Measurements from ENCODE around the gene UNC45A.
A peak's percentile ranks its signal among the peaks of the same experiment; 100 is the strongest.
"Not testable (repeated sequence)": the region's sequence is repeated elsewhere in the genome, so short reads cannot be mapped to it uniquely, and the experiment has no call there.

Gene UNC45A

DNA sequence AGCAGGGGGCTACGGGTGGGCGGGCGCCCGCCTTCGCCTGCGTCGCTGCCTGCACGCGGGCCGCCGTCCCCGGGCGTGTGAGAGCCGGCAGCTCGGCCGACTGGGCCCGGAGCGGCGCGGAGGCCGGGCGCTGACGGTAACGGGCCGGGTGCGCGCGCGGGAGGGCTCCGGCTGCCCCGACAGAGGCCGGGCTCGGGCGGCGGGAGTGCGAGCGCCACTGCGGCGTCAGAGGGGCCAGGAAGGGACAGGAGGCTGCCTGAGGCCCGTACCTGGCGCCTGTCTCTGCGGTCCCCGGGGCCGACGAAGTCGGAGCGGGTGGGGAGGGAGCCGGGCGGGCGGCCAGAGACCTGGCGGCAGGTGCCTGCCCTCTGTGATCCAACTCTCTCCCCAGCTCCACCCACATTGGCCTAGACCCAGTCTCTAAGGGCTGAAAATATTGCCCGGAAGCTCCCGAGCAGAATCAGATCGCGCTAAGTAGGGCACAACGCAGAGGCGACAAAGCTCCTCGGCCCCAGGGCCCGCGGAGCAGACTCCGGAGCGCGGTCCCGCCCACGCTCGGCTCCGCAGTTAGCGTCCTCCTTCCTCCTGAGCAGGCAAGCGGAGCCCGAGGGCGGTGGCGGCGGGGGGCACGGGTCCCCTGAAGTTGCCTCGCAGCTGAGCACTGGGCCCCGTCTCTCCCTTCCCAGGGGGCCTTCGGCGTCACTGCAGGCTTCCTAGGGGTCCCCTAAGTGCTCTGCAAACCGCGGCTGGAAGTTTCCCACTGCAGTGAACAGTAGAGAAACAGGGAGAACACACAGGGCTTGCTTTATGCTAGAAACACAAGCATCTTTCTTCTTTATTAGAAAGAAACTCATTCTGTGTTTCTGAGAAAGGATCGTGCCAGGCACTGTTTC, 32.0 kb upstream of the UNC45A start, which contains the start of gene MAN2A2:
Gene MAN2A2 (plus strand): TSS at position 463 of the 893 bp plus-strand sequence. CDS start 906 bp downstream, outside the sequence.
- DNase-seq = peak; percentile 76 to 84

DNA sequence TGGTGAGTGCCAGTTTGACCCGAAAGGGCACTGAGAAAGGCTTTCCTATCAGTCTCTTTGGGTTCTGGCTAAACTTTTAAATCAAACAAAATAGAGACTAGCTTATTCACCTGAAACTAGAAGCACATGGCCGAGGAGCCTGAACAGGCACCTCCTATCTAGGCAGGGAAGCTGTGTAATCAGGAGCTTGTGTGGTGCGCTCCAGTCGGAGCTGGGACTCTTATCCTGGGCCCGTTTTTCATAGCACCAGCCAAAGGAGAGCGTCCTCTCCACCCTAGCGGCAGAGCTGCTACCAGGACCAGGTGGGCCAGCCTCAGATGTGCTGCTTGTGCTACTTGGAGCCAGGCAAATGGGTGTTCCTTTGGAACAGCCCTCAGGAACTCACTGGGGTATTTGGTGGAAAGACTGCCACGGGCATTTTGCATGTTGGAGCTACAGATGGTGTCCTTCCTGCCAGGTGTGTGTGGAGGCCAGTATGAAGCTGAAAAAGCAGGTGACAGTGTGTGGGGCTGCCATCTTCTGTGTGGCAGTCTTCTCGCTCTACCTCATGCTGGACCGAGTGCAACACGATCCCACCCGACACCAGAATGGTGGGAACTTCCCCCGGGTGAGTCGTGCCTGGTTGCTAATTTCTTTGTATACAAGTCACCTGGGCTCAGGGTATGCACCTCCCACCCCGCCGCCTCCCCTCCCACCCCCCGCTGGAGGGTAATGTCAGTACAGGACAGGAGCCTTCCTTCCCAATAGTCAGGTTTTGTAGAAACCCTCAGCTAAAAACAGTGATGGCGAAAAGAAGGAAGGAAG, 31.1 kb upstream of the UNC45A start:
- no peak for DNase-seq

DNA sequence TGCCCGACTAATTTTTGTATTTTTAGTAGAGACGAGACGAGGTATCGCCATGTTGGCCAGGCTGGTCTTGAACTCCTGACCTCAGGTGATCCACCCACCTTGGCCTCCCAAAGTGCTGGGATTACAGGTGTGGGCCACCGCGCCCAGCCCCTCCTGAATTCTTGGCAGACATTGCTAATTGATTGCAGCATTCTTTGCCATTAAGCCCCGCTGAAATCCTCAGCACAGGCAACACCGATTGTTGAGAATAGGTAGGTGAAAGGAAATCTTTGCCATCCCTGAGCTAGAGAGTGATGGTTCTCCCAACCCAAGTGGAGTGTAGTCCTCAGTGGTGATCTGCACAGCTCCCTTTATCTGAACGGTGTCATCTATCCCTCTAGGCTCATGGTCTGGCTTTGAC, 30.3 kb upstream of the UNC45A start:
- no peak for DNase-seq

DNA sequence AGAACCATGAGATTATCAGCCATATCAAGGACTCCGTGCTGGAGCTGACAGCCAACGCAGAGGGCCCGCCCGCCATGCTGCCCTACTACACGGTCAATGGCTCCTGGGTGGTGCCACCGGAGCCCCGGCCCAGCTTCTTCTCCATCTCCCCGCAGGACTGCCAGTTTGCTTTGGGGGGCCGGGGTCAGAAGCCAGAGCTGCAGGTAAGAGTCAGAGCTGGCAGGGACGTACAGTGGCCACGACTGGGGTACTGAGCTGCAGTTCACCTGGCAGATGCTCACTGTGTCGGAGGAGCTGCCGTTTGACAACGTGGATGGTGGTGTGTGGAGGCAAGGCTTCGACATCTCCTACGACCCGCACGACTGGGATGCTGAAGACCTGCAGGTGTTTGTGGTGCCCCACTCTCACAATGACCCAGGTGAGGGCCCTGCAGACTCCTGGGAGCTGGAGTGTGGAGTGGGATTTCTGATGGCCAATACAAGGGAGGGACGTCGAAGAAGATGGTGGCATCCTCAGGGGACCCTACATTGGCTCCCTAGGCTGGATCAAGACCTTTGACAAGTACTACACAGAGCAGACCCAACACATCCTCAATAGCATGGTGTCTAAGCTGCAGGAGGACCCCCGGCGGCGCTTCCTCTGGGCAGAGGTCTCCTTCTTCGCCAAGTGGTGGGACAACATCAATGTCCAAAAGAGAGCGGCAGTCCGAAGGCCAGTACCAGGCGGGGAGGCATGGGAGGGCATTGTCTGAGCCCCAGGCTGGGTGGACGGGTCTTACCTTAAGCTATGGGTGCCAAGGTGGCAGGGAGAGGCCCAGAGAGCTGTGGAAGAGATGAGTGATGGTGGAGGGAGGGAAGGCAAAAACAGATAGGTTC, 29.5 kb upstream of the UNC45A start:
- DNase-seq = no peak

DNA sequence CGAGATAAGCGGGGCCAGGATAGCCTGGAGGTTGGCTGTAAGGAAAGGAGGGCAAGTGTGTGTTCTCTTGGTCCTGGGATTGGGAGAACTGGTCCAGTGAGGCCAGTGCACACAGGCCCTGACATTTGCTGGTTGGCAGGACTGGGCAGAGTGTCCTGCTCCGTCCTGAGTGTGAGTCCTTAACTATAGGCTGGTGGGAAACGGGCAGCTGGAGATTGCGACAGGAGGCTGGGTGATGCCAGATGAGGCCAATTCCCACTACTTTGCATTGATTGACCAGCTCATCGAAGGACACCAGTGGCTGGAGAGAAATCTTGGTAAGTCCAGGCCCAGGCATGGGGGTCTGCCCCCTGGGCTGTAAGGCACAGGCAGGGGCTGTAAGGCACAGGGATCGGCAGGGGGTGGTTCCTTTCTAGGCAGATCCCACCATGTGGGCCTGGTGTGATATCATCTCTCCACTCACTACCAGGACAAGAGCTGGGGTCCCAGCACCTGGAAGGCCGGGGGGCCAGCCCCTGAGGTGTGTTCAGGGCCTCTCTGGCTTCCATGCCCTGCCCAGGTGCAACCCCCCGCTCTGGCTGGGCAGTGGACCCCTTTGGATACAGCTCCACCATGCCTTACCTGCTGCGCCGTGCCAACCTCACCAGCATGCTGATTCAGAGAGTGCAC, 28.8 kb upstream of the UNC45A start:
- DNase-seq = no peak

DNA sequence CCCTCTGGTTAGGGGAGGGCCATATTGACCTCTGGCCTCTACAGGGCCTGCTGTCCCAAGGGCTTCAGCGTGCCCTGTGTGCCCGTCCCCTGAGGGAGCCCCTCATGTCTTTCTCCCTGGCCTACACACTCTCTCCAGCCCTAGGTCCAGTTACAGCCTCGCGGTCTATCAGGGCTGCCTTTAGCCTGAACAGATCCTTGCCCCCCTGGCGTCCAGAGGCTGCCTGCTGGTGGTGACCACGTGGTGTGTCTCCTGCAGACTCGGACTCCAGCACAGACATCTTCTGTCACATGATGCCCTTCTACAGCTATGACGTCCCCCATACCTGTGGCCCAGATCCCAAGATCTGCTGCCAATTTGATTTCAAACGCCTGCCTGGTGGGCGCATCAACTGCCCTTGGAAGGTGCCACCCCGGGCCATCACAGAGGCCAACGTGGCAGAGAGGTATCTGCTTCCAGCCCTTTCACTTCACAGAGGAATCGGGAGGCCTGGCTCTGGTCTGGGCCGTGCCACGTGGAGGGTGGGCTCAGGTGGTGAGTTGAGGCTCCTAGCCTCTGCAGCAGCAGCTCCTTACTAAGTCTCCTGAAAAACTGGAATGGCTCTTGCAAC, 27.9 kb upstream of the UNC45A start:
- no peak for DNase-seq

DNA sequence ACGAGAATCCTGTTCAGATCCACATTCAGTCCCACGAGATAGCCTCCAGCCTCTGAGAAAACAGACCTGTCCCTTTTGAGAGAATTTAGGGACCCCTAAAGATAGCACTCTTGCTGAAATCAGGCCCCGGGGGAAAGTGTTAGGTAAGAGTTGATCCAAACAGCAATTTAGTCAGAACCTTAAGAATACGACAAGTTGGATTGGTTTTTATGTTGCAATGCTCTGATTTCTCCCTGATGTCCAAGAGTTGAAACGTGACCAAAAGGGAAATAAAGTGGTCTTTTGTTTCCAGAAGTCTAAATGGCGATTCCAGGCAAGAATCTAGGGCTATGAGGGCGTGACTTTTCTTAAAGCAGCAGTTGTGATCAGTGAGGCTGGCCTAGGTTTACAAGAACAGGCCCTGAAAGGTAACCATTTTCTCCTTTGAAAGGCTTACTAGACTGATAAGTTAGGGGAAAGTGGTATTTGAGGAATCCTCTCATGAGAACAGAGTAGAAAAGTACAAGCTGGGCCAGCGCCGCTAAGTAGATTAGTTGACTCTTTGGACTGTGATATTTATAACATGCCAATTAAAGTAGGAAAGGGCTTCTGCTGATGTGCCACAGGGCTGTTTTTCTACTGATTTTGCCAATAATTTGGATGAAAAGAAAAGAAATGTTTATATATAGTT, 27.1 kb upstream of the UNC45A start:
- peak in 1 of 2 donors; percentile 21 for DNase-seq

DNA sequence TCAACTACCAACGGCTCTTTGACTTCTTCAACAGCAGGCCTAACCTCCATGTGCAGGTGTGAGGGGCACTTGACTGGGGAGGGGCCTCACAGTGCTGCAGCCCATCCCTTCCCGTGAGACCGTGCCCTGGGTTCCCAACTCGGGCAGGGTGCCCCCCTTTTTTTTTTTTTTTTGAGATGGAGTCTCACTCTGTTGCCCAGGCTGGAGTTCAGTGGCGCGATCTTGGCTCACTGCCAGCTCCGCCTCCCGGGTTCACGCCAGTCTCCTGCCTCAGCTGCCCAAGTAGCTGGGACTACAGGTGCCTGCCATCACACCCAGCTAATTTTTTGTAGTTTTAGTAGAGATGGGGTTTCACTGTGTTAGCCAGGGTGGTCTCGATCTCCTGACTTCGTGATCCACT, 25.6 kb upstream of the UNC45A start:
- not testable (repeated sequence) for DNase-seq

DNA sequence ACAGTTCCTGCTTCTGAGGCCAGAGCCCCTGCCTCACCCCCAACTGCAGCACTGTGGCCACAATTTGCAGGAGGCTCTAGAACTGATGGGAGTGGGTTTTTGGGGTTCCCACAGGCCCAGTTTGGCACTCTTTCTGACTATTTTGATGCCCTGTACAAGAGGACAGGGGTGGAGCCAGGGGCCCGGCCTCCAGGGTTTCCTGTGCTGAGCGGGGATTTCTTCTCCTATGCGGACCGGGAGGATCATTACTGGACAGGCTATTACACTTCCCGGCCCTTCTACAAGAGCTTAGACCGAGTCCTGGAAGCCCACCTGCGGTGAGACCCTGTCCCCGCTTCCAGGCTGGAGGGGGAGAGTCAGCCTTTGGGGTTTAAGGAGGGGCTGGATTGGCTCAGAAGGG, 25.1 kb upstream of the UNC45A start:
- DNase-seq = no peak

DNA sequence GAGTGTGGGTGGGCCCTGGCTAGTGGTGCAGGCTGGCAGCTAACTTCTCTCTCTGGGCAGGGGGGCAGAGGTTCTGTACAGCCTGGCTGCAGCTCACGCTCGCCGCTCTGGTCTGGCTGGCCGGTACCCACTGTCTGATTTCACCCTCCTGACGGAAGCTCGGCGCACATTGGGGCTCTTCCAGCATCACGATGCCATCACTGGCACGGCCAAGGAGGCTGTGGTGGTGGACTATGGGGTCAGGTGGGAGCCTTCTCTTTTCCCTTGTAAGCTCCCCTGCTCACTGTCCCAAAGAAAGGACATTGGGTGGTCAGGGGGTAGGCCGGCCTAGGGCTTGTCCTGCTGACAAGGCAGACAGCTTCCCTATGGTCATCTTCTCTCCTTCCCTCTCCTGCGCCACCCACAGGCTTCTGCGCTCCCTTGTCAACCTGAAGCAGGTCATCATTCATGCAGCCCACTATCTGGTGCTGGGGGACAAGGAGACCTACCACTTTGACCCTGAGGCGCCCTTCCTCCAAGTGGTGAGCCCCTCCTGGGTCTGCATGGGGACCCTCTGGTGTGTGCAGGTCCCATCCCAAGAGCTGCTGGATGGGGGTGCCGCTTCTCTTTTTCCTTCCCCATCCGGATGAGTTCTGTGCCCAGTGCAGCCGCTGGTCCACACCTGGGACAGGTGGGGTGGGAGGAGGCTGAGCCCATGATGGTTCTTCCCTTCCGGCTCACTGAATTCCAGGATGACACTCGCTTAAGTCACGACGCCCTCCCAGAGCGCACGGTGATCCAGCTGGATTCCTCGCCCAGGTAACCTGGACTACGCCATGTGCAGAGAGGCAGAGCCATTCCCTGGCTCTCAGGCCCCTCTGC, 24.4 kb upstream of the UNC45A start:
- no peak for DNase-seq

DNA sequence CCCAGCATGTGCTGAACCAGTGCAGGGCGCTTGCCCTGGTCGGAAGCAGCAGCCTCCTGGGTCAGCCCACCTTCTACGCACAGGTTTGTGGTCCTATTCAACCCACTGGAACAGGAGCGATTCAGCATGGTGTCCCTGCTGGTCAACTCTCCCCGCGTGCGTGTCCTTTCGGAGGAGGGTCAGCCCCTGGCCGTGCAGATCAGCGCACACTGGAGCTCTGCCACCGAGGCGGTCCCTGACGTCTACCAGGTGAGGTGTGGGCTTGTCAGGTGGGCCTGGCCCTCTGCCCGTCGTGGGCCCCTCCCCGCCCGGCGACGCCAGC, 23.8 kb upstream of the UNC45A start:
- no peak for DNase-seq

DNA sequence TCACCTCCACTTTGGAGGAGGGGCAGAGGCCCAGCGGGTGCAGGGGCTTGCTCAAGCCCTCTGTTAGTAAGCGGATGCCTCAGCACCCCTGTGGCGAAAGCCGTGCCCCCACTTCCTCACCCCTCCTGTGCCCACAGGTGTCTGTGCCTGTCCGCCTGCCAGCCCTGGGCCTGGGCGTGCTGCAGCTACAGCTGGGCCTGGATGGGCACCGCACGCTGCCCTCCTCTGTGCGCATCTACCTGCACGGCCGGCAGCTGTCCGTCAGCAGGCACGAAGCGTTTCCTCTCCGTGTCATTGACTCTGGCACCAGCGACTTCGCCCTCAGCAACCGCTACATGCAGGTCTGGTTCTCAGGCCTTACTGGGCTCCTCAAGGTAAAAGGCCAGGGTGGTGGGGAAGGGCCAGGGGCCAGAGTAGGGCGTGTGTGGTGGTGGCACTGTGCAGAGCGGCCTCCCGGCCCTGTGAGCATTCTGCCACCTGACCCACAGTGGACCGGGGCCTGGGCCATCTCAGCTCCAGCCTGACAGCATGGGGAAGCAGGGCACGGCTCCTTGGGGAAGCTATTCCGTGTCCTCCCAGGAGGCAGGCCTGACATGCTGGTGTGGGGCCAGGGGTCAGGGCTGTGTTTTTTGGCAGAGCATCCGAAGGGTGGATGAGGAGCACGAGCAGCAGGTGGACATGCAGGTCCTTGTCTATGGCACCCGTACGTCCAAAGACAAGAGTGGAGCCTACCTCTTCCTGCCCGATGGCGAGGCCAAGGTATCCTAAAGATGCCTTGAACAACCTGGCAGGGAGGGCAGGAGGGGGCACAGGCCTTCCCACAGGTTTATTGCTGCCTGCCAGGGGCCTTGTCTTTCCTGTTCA, 22.9 kb upstream of the UNC45A start:
- no peak for DNase-seq

DNA sequence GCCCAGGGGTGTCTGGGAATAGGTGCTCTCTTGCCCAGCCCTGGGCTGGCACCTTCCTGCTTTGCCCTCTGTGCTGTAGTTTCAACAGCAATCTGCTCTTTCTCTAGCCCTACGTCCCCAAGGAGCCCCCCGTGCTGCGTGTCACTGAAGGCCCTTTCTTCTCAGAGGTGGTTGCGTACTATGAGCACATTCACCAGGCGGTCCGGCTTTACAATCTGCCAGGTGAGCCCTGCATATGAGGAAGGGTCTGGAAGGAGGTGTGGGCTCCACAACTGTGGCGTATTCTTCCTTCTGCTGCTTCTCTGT, 22.4 kb upstream of the UNC45A start:
- no peak for DNase-seq

DNA sequence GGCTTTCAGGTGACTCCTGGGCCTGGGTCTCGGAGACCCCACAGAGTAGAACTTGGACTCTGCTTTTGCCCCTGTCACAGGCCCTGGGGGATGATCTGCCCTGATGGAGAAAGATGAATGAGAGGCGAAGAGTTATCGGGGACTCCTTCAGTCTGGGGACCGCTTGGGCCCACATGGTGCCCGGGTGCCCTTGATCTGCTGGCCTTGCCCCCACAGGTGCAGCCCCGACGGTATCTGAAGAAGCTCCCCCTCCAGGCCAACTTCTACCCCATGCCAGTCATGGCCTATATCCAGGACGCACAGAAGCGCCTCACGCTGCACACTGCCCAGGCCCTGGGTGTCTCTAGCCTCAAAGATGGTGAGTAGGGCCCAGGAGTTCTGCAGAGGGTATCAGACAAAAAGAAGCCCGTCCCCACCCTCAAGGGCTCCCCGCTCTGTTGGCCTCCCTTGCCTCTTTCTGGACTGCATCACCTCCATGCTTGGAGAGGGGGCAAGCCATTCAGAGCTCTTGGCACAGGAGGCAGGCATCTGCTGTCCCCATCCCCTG, 21.6 kb upstream of the UNC45A start:
- DNase-seq = no peak

DNA sequence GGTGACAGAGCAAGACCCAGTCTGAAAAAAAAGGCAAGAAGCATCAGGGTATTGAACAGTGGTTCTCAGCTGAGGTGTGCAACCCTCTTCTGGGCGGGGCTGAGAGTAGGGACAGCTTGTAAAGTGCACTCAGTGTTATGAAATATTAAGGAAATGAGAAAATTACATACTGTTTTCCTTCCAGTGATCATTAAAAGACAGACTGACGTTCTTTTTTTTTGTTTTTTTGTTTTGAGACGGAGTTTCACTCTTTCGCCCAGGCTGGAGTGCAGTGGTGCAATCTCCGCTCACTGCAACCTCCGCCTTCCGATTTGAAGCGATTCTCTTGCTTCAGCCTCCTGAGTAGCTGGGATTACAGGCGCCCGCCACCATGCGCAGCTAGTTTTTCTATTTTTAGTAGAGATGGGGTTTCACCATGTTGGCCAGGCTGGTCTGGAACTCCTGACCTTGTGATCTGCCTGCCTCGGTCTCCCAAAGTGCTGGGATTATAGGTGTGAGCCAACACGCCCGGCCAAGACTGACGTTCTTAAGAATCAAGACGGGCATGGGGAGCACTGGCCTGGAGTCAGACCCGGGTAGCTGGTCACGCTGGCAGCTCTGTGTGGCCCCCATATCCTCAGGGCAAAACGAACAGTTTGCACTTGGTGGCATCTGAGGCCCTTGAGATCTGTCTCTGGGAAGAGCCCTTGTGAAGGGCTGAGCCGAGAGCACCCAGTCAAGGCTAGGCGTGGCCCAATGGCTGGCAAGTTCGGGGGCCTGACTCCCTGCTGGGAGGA, 20.6 kb upstream of the UNC45A start:
- no peak for DNase-seq

DNA sequence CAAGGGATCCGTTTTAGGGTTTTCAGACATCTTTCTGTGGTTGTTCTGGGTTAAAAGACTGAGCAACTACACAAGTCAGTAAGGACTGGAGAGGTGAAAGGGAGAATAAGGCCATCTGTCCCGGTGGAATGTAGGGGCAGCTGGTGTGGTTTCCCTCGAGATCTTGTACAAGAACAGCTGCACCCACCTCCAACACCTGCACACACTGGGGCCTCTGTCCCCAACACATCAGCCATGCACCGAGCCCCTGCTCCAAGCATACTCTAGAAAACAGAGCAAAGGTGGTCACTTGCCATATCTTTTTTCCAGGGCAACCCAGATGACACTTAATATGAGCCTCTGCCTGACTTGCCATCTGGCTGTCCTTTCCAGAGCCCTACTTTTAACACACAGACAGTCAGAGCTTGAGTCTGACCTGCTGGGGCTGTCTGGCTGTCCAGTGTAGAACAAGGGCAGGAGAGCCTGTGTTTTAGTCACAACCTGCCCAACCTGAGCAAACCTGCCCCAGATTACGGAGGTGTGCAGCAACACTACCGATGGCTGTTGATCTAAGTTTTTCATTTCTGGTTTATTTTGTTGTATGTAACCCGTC, 19.8 kb upstream of the UNC45A start:
- DNase-seq = no peak

DNA sequence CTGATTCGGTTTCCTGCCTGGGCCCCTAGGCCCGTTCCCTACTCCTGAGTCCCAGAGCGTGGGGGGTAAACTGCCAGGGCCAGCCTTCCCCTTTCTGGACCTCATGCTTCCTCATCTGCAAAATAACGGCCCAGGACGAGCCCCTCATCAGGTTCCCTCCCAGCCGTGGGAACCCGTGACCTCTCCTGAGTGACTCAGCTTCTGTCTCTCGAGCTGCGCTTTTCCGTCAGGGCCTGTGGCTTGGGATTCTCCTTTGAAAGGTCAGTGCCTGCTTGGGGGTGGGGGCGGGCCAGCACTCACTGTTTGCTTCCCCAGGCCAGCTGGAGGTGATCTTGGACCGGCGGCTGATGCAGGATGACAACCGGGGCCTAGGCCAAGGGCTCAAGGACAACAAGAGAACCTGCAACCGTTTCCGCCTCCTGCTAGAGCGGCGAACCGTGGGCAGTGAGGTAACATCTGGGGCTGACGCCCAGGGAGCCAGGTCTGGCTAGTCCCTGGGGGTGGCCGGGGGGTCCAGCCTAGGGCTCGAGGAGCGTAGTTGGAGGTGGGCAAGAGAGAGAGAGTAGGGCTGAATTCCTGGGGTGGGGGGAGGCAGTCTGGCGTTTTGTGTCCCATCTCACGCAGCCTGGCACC, 19.2 kb upstream of the UNC45A start:
- DNase-seq = no peak

DNA sequence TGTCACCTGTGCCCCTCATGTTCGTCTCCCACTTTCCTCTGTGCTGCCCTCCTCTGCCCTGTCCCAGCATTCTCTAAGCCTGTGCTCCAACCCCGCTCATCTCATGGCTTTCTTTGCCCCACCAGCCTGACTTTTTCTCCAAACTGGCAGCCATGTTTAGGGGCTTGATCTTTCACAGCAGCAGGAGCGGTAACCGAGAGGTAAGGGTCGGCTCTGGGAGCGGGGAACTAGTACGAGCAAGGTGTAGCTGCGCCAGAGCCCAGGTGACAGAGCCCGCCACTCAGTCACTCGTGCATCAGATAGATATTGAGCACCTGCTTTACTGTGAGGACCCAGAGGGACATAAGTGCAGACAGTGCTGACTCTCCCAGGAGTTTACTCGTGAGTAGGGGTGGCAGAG, 18.6 kb upstream of the UNC45A start:
- no peak for DNase-seq

Measured in hippocampal formation (tissue), 2 donors.